Neural cell (in vitro differentiated cells): Measurements from ENCODE around the gene WDHD1. TPM values are rescaled to one million over a fixed set of nuclear protein-coding genes. Genes with fewer than 3 reads are reported as not detected.

Source experiments
- H2AFZ ChIP-seq: fragments of 200-600, 300-800 bp; sonication (generic), shearing (Covaris generic); 2 replicates; pipeline ENCODE4 v1.6.0; 2014; ENCODE audit warnings: low read depth, mild to moderate bottlenecking, antibody characterized with exemption, low read length, moderate library complexity
- H3F3A ChIP-seq: fragments of 200-600 bp; shearing (Covaris generic); 2 replicates; pipeline ENCODE4 v1.6.1; 2016; ENCODE audit warnings: mild to moderate bottlenecking, moderate library complexity, mixed read lengths, antibody characterized with exemption, low read length; ENCODE audit not compliant: insufficient read depth, poor library complexity, severe bottlenecking
- H3K27ac ChIP-seq: fragments of 200-600, 300-800 bp; sonication (generic), shearing (Covaris generic); 2 replicates; pipeline ENCODE4 v1.5.1; 2014; ENCODE audit warnings: mild to moderate bottlenecking, low read length, moderate library complexity
- H3K27me3 ChIP-seq: fragments of 300-800, 200-600 bp; sonication (generic), shearing (Covaris generic); 2 replicates; pipeline ENCODE4 v1.6.0; 2014; ENCODE audit warnings: mild to moderate bottlenecking, low read depth, low read length, moderate library complexity; ENCODE audit not compliant: insufficient read depth
- H3K36me3 ChIP-seq: fragments of 300-800, 200-600 bp; sonication (generic), shearing (Covaris generic); 2 replicates; pipeline ENCODE4 v1.5.1; 2014; ENCODE audit warnings: mild to moderate bottlenecking, antibody characterized with exemption, low read length, moderate library complexity; ENCODE audit not compliant: insufficient read depth
- H3K4me2 ChIP-seq: fragments of 300-800, 200-600 bp; sonication (generic), shearing (Covaris generic); 2 replicates; pipeline ENCODE4 v1.6.0; 2014; ENCODE audit warnings: mild to moderate bottlenecking, low read length
- H3K4me3 ChIP-seq: fragments of 300-800, 200-600 bp; sonication (generic), shearing (Covaris generic); 2 replicates; pipeline ENCODE4 v1.5.1; 2014; ENCODE audit warnings: mild to moderate bottlenecking, low read length, moderate library complexity
- H3K79me2 ChIP-seq: fragments of 200-600 bp; shearing (Covaris generic); replicated peaks from 2 replicates; pipeline ENCODE4 v1.6.0; 2014; ENCODE audit warnings: mild to moderate bottlenecking, low read length, moderate library complexity; ENCODE audit not compliant: insufficient read depth
- H3K9ac ChIP-seq: fragments of 300-800, 200-600 bp; sonication (generic), shearing (Covaris generic); 2 replicates; pipeline ENCODE4 v1.6.1; 2016; ENCODE audit warnings: mild to moderate bottlenecking, low read length, mixed read lengths
- H3K9me2 ChIP-seq: fragments of 200-600 bp; shearing (Covaris generic); 2 replicates; pipeline ENCODE4 v1.6.1; 2016; ENCODE audit warnings: mild to moderate bottlenecking, low read length, mixed read lengths; ENCODE audit not compliant: insufficient read depth
- H3K9me3 ChIP-seq: fragments of 200-600, 300-800 bp; sonication (generic), shearing (Covaris generic); 2 replicates; pipeline ENCODE4 v1.6.1; 2016; ENCODE audit warnings: mild to moderate bottlenecking, mixed run types, low read length, moderate library complexity, mixed read lengths
- H4K20me1 ChIP-seq: fragments of 200-600 bp; shearing (Covaris generic); 2 replicates; pipeline ENCODE4 v1.6.1; 2016; ENCODE audit warnings: mild to moderate bottlenecking, mixed run types; ENCODE audit not compliant: insufficient read depth
- EP300 ChIP-seq: fragments of 450-650 bp; conservative IDR thresholded peaks from 2 replicates; pipeline ENCODE4 v1.6.1; 2014; ENCODE audit warnings: antibody characterized with exemption, mild to moderate bottlenecking, moderate library complexity; ENCODE audit not compliant: poor library complexity, severe bottlenecking
- EZH2 ChIP-seq: fragments of 200-600, 300-800 bp; shearing (Covaris generic), sonication (generic); IDR thresholded peaks from 2 replicates; pipeline ENCODE4 v1.6.1; 2014; ENCODE audit warnings: antibody characterized with exemption, low read length, borderline replicate concordance, mild to moderate bottlenecking; ENCODE audit not compliant: insufficient read depth, poor library complexity, severe bottlenecking
- MXI1 ChIP-seq: fragments of 450-650 bp; conservative IDR thresholded peaks from 2 replicates; pipeline ENCODE4 v1.6.1; 2014; ENCODE audit warnings: antibody characterized with exemption, mild to moderate bottlenecking; ENCODE audit not compliant: poor library complexity, severe bottlenecking
- POLR2AphosphoS5 ChIP-seq: IDR thresholded peaks from 2 replicates; pipeline ENCODE4 v1.6.1; 2012
- RAD21 ChIP-seq: fragments of 450-650 bp; conservative IDR thresholded peaks from 2 replicates; pipeline ENCODE4 v1.6.1; 2014; ENCODE audit warnings: antibody characterized with exemption, mild to moderate bottlenecking, moderate library complexity
- SMC3 ChIP-seq: fragments of 450-650 bp; conservative IDR thresholded peaks from 2 replicates; pipeline ENCODE4 v1.6.1; 2014; ENCODE audit warnings: antibody characterized with exemption, mild to moderate bottlenecking, moderate library complexity; ENCODE audit not compliant: poor library complexity
- TAF1 ChIP-seq: IDR thresholded peaks from 2 replicates; pipeline ENCODE4 v1.6.1; 2012; ENCODE audit warnings: low read depth
- polyA plus RNA-seq: library from polyadenylated mRNA; depleted of rRNA; stranded (reverse); fragments of >200 nt; gene quantifications from 2 replicates; pipeline ENCODE4 v1.2.3, GENCODE V29; 2014
- TF ChIP-seq, protein P1 (sequence below): IDR thresholded peaks from 2 replicates; pipeline ENCODE4 v1.6.1; 2012; ENCODE audit warnings: borderline replicate concordance
- TF ChIP-seq, protein P2 (sequence below): fragments of 450-650 bp; IDR thresholded peaks from 2 replicates; pipeline ENCODE4 v1.5.1; 2014; ENCODE audit warnings: antibody characterized with exemption, mild to moderate bottlenecking, moderate library complexity; ENCODE audit not compliant: poor library complexity, severe bottlenecking

WDHD1 gene
- polyA plus RNA-seq, 1 donor from 2014 or later = 8.0 TPM

DNA sequence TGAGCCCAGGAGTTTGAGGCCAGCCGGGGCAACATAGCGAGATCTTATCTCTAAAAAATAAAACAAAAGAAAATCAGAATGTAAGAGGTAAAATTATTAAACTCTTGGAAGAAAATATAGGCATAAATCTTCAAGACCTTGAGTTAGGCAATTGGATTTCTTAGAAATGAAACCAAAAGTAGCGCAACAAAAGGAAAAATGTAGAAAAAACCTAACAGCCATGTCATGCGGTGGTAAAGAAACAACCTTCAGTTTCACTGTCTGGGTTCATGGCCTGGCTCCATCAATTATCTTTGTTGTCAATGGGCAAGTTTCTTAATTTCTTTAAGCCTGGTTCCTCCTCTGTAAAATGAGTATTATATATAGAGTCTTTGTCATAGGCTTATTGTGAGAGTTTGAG, 118.7 kb downstream of the WDHD1 start:
- peaks cover 5% of the 10 kb centered on the region for H3F3A ChIP-seq
- H3K36me3 ChIP-seq = no peaks in the 10 kb centered on the region
- H3K27ac ChIP-seq = no peak overlapping the region
- no peaks in the 10 kb centered on the region for H3K9me3 ChIP-seq
- H3K4me2 ChIP-seq = no peak overlapping the region
- no peaks in the 10 kb centered on the region for H3K27me3 ChIP-seq
- no peaks in the 10 kb centered on the region for H4K20me1 ChIP-seq
- no peak for TF ChIP-seq SMC3
- TF ChIP-seq MXI1 = no peak
- TF ChIP-seq EZH2 = no peak
- TF ChIP-seq, protein P1, sequence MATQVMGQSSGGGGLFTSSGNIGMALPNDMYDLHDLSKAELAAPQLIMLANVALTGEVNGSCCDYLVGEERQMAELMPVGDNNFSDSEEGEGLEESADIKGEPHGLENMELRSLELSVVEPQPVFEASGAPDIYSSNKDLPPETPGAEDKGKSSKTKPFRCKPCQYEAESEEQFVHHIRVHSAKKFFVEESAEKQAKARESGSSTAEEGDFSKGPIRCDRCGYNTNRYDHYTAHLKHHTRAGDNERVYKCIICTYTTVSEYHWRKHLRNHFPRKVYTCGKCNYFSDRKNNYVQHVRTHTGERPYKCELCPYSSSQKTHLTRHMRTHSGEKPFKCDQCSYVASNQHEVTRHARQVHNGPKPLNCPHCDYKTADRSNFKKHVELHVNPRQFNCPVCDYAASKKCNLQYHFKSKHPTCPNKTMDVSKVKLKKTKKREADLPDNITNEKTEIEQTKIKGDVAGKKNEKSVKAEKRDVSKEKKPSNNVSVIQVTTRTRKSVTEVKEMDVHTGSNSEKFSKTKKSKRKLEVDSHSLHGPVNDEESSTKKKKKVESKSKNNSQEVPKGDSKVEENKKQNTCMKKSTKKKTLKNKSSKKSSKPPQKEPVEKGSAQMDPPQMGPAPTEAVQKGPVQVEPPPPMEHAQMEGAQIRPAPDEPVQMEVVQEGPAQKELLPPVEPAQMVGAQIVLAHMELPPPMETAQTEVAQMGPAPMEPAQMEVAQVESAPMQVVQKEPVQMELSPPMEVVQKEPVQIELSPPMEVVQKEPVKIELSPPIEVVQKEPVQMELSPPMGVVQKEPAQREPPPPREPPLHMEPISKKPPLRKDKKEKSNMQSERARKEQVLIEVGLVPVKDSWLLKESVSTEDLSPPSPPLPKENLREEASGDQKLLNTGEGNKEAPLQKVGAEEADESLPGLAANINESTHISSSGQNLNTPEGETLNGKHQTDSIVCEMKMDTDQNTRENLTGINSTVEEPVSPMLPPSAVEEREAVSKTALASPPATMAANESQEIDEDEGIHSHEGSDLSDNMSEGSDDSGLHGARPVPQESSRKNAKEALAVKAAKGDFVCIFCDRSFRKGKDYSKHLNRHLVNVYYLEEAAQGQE = no peak
- no peak for TF ChIP-seq POLR2AphosphoS5
- no peak for TF ChIP-seq TAF1
- TF ChIP-seq EP300 = no peak
- TF ChIP-seq RAD21 = no peak
- TF ChIP-seq, protein P2, sequence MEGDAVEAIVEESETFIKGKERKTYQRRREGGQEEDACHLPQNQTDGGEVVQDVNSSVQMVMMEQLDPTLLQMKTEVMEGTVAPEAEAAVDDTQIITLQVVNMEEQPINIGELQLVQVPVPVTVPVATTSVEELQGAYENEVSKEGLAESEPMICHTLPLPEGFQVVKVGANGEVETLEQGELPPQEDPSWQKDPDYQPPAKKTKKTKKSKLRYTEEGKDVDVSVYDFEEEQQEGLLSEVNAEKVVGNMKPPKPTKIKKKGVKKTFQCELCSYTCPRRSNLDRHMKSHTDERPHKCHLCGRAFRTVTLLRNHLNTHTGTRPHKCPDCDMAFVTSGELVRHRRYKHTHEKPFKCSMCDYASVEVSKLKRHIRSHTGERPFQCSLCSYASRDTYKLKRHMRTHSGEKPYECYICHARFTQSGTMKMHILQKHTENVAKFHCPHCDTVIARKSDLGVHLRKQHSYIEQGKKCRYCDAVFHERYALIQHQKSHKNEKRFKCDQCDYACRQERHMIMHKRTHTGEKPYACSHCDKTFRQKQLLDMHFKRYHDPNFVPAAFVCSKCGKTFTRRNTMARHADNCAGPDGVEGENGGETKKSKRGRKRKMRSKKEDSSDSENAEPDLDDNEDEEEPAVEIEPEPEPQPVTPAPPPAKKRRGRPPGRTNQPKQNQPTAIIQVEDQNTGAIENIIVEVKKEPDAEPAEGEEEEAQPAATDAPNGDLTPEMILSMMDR = no peak
- no peaks in the 10 kb centered on the region for H3K79me2 ChIP-seq
- H3K9ac ChIP-seq = no peak overlapping the region
- H3K4me3 ChIP-seq = no peak overlapping the region
- no peak overlapping the region for H2AFZ ChIP-seq
- H3K9me2 ChIP-seq = no peaks in the 10 kb centered on the region

DNA sequence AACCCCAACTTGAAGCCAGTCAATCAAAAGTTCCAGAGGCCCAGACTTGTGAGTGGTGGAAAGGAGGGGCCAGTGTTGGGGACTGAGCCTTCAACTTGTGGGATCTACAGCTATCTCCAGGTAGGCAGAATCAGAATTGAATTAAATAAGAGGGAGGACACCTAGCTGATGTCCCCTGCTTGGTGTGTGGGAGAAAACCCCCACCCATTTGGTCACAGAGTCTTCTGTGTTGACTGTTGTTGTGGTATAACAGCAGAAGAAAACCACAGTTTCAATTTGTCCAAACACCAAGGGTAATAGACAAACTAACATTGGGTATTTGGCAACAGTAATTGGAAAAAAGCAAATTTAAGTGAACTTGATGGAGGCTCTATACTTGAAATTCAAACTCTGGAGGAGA, 120.8 kb downstream of the WDHD1 start:
- TF ChIP-seq SMC3 (no peak), TAF1 (no peak), EP300 (no peak), EZH2 (no peak), RAD21 (no peak), POLR2AphosphoS5 (no peak), MXI1 (no peak)
- TF ChIP-seq, protein P2 = no peak
- TF ChIP-seq, protein P1 = no peak
- Histone ChIP-seq H4K20me1 (no peaks in the 10 kb centered on the region), H2AFZ (no peak overlapping the region), H3K9ac (no peak overlapping the region), H3K9me3 (no peaks in the 10 kb centered on the region), H3K4me3 (no peak overlapping the region), H3F3A (peaks cover 5% of the 10 kb centered on the region), H3K27me3 (peaks cover 13% of the 10 kb centered on the region), H3K4me2 (no peak overlapping the region), H3K9me2 (no peaks in the 10 kb centered on the region), H3K36me3 (no peaks in the 10 kb centered on the region), H3K79me2 (no peaks in the 10 kb centered on the region), H3K27ac (no peak overlapping the region)
